HG03354 (cell line): ENCODE results near the gene CDK14.

ENCODE experiments used
- ATAC-seq: cut with Tn5 transposase; IDR thresholded peaks from one replicate; pipeline ENCODE4 v1.9.1; 2021; ENCODE audit warnings: mild to moderate bottlenecking; ENCODE audit not compliant: unreplicated experiment, poor library complexity, severe bottlenecking

Gene CDK14

DNA sequence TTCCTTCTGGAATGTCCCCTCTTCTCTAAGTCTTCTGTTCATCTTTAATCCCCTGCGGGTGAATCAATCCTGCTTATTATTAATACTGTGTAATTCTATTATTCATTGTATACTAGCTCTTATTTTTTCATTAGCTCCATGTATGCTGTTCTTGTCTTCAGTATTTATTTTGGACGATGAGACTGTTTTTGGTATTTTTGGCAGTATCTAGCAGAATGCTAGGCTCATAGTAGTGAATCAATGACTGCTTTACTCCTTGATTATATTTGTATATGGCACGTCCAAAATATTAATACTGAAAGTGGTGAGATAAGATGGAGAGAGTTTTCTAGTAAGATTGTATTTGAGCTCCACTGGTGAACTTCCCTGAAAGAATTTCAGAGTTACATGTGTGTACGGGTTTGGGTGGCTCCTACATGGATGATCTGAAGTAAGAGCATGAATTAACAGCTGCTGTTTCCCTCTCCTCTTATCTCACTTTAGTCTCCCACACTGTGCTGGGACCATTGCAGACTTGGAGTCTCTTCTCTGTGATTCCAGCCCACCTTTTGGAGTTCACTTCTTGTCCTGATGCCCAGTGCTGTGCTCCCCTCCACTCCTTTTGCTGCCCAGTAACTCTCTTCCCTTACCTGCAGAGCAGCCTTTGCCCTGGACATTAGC lies 226.0 kb downstream of the CDK14 start:
- no peak for ATAC-seq

GRCh38 chr7:90824386-90825307 lies 228.5 kb downstream of the CDK14 start:
- ATAC-seq: no peak

- no peak for ATAC-seq
These were observed 229.7 kb downstream of the CDK14 start for GRCh38 chr7:90825779-90826178.

- no peak for ATAC-seq
These were observed 232.5 kb downstream of the CDK14 start for GRCh38 chr7:90828601-90829000.

GRCh38 chr7:90830308-90830707 lies 234.2 kb downstream of the CDK14 start:
- ATAC-seq: no peak

DNA sequence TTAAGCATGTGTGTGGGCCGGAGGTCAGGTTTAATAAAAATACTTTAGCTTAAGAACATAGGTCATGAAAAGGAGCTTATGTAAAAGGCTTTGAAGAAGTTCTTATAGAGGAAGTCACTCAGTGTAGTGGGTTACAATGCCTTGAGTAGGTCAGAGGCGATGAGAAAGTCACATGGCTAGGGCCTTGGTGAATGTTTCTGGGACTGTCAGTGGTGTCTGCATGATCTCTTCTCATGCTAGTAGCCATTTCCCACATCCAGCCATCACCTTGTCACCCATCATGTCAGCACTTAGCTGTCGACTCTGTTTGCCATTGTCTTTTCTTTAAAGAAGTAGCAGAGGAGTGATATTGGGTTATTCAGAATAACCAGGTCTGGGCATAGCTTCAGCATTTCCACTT lies 236.6 kb downstream of the CDK14 start:
- ATAC-seq: no peak

GRCh38 chr7:90833443-90833842 lies 237.3 kb downstream of the CDK14 start:
- ATAC-seq: no peak

GRCh38 chr7:90834771-90835170 lies 238.7 kb downstream of the CDK14 start:
- no peak for ATAC-seq

- ATAC-seq: no peak
These were observed 239.7 kb downstream of the CDK14 start for GRCh38 chr7:90835861-90836260.

- ATAC-seq: no peak
These were observed 240.8 kb downstream of the CDK14 start for GRCh38 chr7:90836937-90837336.

GRCh38 chr7:90838799-90839198 lies 242.7 kb downstream of the CDK14 start:
- ATAC-seq: no peak

GRCh38 chr7:90839316-90839715 lies 243.2 kb downstream of the CDK14 start:
- ATAC-seq: no peak

GRCh38 chr7:90839727-90840291 lies 243.7 kb downstream of the CDK14 start:
- no peak for ATAC-seq

DNA sequence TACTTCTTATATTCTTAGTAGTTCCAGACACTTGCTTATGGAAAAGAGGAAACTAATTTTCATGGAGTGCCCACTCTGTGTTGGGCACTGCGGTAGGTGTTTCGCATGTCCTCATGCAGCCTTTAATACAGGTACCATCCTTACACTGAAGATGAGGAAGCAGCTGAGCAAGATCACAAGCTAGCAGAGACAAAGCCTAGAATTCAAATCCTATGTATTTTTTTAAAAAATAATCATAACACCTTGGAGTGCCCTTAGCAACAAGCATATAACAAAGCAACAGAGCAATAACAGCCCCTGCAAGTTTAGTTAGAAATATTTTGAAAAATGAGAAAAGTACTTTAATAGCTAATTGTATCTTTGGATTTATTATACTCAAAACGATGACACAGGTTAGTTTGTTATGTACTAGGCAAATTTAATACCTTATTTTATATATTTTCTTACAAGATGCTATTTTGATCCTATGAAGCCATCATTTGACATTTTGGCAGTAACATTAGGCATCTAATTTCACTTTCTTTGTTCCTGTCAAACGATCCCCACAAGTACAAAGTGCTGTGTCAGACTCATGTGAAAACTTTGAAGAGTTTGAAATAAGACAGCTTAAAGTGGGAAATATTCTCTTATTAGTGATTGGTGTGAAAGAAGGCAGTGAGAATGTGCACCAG lies 245.8 kb downstream of the CDK14 start:
- ATAC-seq: peak; percentile 54

DNA sequence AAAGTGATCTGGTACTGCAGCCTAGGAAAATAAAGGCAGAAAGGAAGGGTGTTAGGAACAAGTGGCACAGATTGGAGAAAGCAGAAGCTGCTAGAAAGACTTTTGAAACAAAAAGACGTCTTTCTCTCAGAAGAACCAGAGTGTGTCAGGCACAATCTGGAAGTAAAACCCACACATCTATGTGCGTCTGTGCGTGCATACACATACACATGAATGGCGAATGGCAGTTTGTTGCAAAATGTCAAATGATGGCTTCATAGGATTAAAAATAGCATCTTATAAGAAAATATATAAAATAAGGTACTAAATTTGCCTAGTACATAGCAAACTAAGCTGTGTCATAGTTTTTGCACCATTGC lies 246.3 kb downstream of the CDK14 start:
- peak; percentile 47 for ATAC-seq

- no peak for ATAC-seq
These were observed 247.4 kb downstream of the CDK14 start for GRCh38 chr7:90843472-90843871.

GRCh38 chr7:90844421-90844820 lies 248.3 kb downstream of the CDK14 start:
- no peak for ATAC-seq

DNA sequence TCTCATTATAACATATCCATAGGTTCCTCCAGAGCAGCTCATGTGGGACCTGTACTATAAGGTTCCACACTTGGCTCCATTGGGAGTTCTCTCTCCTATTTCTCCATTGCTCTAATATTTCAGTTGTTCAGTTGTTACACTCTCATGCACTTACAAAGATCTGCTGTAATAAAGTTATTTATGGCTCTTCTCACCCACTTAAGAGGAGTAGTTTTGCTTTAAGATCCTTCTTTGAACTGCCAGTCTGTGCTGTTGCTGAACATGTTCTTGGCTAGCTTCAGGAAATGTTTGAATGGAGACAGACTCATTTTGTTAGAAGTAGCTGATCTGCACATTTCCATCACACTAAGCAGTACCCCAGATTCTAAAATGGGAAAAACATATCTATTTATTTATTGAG lies 250.1 kb downstream of the CDK14 start:
- ATAC-seq: no peak

GRCh38 chr7:90850066-90850465 lies 253.9 kb downstream of the CDK14 start:
- ATAC-seq: no peak

DNA sequence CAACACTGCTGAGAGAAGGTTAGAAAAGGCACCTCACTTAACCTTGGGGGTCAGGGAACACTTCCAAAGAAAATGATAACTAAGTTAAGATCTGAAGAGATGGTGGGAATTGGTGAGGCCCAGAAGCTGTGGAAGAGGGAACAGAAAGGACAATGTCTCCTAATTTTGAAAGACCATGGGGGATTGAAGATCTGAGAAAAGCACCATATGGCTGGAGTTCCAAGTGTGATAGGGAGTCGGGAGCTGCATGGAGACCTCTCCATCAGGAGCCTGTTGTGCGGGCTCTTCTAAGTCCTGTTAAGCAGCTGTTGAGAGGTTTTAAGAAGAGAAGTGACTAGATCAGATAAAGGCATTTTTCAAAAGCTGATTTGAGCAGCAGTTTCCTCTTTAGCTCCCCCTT lies 254.3 kb downstream of the CDK14 start:
- no peak for ATAC-seq
